Gastroesophageal sphincter (tissue), 4 donors: ENCODE results near the gene PDZD8. TPM values are rescaled to one million over a fixed set of nuclear protein-coding genes. Genes with fewer than 3 reads are reported as not detected.
"Not testable (repeated sequence)": the region's sequence is repeated elsewhere in the genome, so short reads cannot be mapped to it uniquely, and the experiment has no call there.

ENCODE experiments used
- ATAC-seq: fragments of 150-250 bp; one replicate; pipeline ENCODE4 v1.9.1; 2016; ENCODE audit warnings: mild to moderate bottlenecking, moderate library complexity
- H3K27ac ChIP-seq, 4 donors: fragments of 200-600 bp; sonication (generic) in 3 of 4; 1 replicate in 3 of 4; 2 replicates in 1 of 4; pipeline ENCODE4 v1.5.1; 2016 to 2019
- H3K27me3 ChIP-seq: fragments of 200-600 bp; sonication (generic); one replicate; pipeline ENCODE4 v1.5.1; 2019
- H3K36me3 ChIP-seq, 2 donors: fragments of 200-600 bp; sonication (generic); one replicate each; pipeline ENCODE4 v1.5.1; 2019; ENCODE audit warnings: control low read depth in 1 of 2
- H3K4me1 ChIP-seq, 3 donors: fragments of 200-600 bp; sonication (generic); 1 replicate in 2 of 3; 2 replicates in 1 of 3; pipeline ENCODE4 v1.5.1; 2016 to 2019; ENCODE audit warnings: control low read depth in 2 of 3
- H3K4me3 ChIP-seq, 2 donors: fragments of 200-600 bp; sonication (generic); one replicate each; pipeline ENCODE4 v1.5.1; 2019; ENCODE audit warnings: mild to moderate bottlenecking in 1 of 2, moderate library complexity in 1 of 2
- H3K9me3 ChIP-seq, 3 donors: fragments of 200-600 bp; sonication (generic); one replicate each; pipeline ENCODE4 v1.5.1; 2017 to 2019; ENCODE audit warnings: control low read depth in 2 of 3
- EP300 ChIP-seq: sonication (generic); formaldehyde crosslinking; IDR thresholded peaks from one replicate; pipeline ENCODE4 v1.6.1; 2017; ENCODE audit warnings: antibody characterized with exemption, mild to moderate bottlenecking
- POLR2A ChIP-seq, 2 donors: fragments of 450-650 bp; IDR thresholded peaks; one replicate each; pipeline ENCODE4 v1.6.1; 2017; ENCODE audit warnings: antibody characterized with exemption in 2 of 2, mild to moderate bottlenecking in 2 of 2, moderate library complexity in 1 of 2
- POLR2AphosphoS5 ChIP-seq: sonication (generic); formaldehyde crosslinking; IDR thresholded peaks from one replicate; pipeline ENCODE4 v1.6.1; 2017; ENCODE audit warnings: antibody characterized with exemption
- WGBS, 2 donors: methylation state at CpG; one replicate each; pipeline ENCODE4 v1.1.5; 2018; ENCODE audit warnings: low coverage in 1 of 2; 5-methylcytosine and 5-hydroxymethylcytosine counted together
- total RNA-seq, 4 donors: library from RNA; depleted of rRNA; stranded (reverse); fragments of >200 nt; gene quantifications; one replicate each; pipeline ENCODE4 v1.1.0, GENCODE V29; 2016
- TF ChIP-seq, protein P1 (sequence below), 4 experiments: fragments of 200-600 bp in 2 of 4; fragments of 450-650 bp in 2 of 4; sonication (generic) in 1 of 4; IDR thresholded peaks; one replicate each; pipeline ENCODE4 v1.5.1; 2017 to 2019; ENCODE audit warnings: antibody characterized with exemption in 4 of 4, mild to moderate bottlenecking in 2 of 4, moderate library complexity in 2 of 4

The PDZD8 gene
- total RNA-seq, 4 donors from 2014 or later: 32.8 to 49.2 (median 37.3) TPM

- Histone ChIP-seq H3K36me3 (no peaks in the 10 kb centered on the region), H3K9me3 (no peaks in the 10 kb centered on the region), H3K4me3 (no peak overlapping the region), H3K4me1 (peaks cover 0 to 13% (median 4%) of the 10 kb centered on the region in 3 donors), H3K27ac (no peak overlapping the region), H3K27me3 (peaks cover 86% of the 10 kb centered on the region)
- TF ChIP-seq, protein P1, sequence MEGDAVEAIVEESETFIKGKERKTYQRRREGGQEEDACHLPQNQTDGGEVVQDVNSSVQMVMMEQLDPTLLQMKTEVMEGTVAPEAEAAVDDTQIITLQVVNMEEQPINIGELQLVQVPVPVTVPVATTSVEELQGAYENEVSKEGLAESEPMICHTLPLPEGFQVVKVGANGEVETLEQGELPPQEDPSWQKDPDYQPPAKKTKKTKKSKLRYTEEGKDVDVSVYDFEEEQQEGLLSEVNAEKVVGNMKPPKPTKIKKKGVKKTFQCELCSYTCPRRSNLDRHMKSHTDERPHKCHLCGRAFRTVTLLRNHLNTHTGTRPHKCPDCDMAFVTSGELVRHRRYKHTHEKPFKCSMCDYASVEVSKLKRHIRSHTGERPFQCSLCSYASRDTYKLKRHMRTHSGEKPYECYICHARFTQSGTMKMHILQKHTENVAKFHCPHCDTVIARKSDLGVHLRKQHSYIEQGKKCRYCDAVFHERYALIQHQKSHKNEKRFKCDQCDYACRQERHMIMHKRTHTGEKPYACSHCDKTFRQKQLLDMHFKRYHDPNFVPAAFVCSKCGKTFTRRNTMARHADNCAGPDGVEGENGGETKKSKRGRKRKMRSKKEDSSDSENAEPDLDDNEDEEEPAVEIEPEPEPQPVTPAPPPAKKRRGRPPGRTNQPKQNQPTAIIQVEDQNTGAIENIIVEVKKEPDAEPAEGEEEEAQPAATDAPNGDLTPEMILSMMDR (IDR thresholded peaks at IDR 0.05): no peak
- TF ChIP-seq EP300: no peak
- TF ChIP-seq POLR2AphosphoS5: no peak
- no peak for TF ChIP-seq POLR2A (IDR thresholded peaks at IDR 0.05)
- no peak for ATAC-seq
- 37 to 83% methylated on average over 2 to 4 of the region's 15 CpGs for WGBS, 2 donors
These were observed 135.3 kb downstream of the PDZD8 start for GRCh38 chr10:117239721-117240620.

DNA sequence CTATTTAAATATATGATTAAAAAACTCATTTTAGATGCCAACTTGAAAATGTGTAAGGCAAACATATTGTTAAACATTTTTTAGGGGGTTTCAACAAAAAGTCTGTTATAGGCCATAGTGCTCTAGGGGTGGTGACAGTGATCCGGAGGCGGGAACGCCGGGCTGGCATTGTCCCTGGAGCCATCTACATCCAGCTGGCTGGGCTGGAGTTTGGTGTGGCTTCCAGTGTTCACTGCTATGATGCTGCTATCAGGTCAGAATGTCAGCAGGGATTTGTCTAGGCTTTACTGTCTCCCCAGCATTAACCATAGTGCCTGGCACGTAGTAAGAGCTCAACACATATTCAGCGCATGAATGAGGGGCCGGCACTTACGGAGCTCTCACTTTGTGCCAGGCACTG lies 136.2 kb downstream of the PDZD8 start:
- Histone ChIP-seq H3K9me3 (no peaks in the 10 kb centered on the region), H3K4me1 (peaks cover 0 to 13% (median 4%) of the 10 kb centered on the region in 3 donors), H3K36me3 (no peaks in the 10 kb centered on the region), H3K27me3 (peaks cover 77% of the 10 kb centered on the region), H3K4me3 (no peak overlapping the region), H3K27ac (no peak overlapping the region)
- no peak for ATAC-seq
- 66 to 81% methylated on average over 3 to 4 of the region's 8 CpGs for WGBS, 2 donors
- no peak for TF ChIP-seq EP300
- TF ChIP-seq, protein P1 (IDR thresholded peaks at IDR 0.05): no peak
- no peak for TF ChIP-seq POLR2AphosphoS5

DNA sequence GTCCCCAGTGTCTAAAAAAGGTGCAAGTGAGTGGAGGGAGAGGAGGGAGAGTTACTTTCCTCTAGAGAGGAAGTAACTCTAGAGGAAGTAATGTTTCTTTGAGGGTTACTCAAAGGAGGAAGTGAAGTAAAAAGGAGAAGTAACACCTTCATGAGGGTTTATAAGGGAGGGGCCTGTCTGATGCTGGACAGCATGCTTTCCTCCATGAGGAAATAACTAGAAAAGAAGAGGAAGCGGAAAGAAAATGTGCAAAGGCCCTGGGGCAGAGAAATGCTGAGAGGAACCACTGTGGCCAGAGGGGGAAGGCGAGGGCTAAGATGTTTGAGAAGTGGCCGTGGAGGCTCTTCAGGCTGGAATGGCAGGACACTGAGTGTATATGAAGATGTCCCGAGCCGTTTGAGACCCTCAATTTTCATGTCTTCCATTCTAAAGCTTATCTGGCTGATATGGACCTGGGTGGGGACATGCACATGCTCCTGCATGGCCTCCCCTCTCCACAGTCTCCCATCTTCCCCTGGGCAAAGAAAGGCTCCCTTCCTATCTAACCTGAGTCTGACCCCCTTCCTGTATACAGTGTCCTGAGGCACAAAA lies 137.7 kb downstream of the PDZD8 start:
- peaks cover 0 to 13% (median 4%) of the 10 kb centered on the region in 3 donors for H3K4me1 ChIP-seq
- 89 to 91% methylated on average over 4 to 5 of the region's 5 CpGs for WGBS, 2 donors
- no peak overlapping the region for H3K4me3 ChIP-seq
- no peak overlapping the region for H3K27ac ChIP-seq
- peaks cover 63% of the 10 kb centered on the region for H3K27me3 ChIP-seq
- no peaks in the 10 kb centered on the region for H3K36me3 ChIP-seq
- ATAC-seq: no peak
- TF ChIP-seq POLR2AphosphoS5: no peak
- no peak for TF ChIP-seq EP300
- TF ChIP-seq, protein P1 (IDR thresholded peaks at IDR 0.05): no peak
- no peak for TF ChIP-seq POLR2A (IDR thresholded peaks at IDR 0.05)
- H3K9me3 ChIP-seq: no peaks in the 10 kb centered on the region

DNA sequence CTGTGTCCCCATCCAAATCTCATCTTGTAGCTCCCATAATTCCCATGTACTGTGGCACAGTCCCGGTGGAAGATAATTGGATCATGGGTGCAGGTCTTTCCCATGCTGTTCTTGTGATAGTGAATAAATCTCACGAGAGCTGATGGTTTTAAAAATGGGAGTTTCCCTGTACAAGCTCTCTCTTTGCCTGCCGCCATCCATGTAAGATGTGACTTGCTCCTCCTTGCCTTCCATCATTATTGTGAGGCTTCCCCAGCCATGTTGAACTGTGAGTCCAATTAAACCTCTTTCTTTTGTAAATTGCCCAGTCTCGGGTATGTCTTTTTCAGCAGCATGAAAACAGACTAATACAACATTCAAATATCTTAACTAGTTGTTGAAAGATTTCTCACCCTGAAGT lies 145.1 kb downstream of the PDZD8 start:
- 90% methylated on average over 3 to 4 of the region's 4 CpGs for WGBS, 2 donors
- not testable (repeated sequence) for H3K4me3 ChIP-seq, H3K4me1 ChIP-seq, H3K27ac ChIP-seq, H3K9me3 ChIP-seq, ATAC-seq, H3K36me3 ChIP-seq
- H3K27me3 ChIP-seq: peaks cover 57% of the 10 kb centered on the region

GRCh38 chr10:117228210-117228609 lies 147.0 kb downstream of the PDZD8 start:
- peaks cover 75% of the 10 kb centered on the region for H3K27me3 ChIP-seq
- H3K9me3 ChIP-seq: no peaks in the 10 kb centered on the region
- H3K4me3 ChIP-seq: no peak overlapping the region
- no peaks in the 10 kb centered on the region for H3K4me1 ChIP-seq
- no peaks in the 10 kb centered on the region for H3K36me3 ChIP-seq
- no peak for ATAC-seq
- TF ChIP-seq POLR2A (IDR thresholded peaks at IDR 0.05) (no peak), EP300 (no peak), POLR2AphosphoS5 (no peak)
- TF ChIP-seq, protein P1 (IDR thresholded peaks at IDR 0.05): no peak
- H3K27ac ChIP-seq: no peak overlapping the region

Other genes starting within 250 kb of the PDZD8 start
- not detected for gene VAX1, start 237.2 kb downstream of the PDZD8 start, total RNA-seq
- gene KCNK18, start 178.0 kb downstream of the PDZD8 start, total RNA-seq: not detected
- 1 to 10 TPM in 1 of 4 donors, under 1 TPM in 3; 0.82 to 1.9 (median 0.89) TPM for gene SLC18A2, start 134.3 kb downstream of the PDZD8 start, total RNA-seq
- gene EMX2, start 167.3 kb upstream of the PDZD8 start, total RNA-seq: 1 to 10 TPM in 1 of 4 donors, under 1 TPM in 2, not detected in 1; 0.32 to 1.2 (median 0.89) TPM